GM19025 (cell line): ENCODE measurements around the gene APOL1.
"Not testable (repeated sequence)": the region's sequence is repeated elsewhere in the genome, so short reads cannot be mapped to it uniquely, and the experiment has no call there.

Source experiments
- ATAC-seq: cut with Tn5 transposase; IDR thresholded peaks from one replicate; pipeline ENCODE4 v1.9.1; 2021; ENCODE audit warnings: mild to moderate bottlenecking, low read depth, moderate library complexity; ENCODE audit not compliant: unreplicated experiment

APOL1 gene

DNA sequence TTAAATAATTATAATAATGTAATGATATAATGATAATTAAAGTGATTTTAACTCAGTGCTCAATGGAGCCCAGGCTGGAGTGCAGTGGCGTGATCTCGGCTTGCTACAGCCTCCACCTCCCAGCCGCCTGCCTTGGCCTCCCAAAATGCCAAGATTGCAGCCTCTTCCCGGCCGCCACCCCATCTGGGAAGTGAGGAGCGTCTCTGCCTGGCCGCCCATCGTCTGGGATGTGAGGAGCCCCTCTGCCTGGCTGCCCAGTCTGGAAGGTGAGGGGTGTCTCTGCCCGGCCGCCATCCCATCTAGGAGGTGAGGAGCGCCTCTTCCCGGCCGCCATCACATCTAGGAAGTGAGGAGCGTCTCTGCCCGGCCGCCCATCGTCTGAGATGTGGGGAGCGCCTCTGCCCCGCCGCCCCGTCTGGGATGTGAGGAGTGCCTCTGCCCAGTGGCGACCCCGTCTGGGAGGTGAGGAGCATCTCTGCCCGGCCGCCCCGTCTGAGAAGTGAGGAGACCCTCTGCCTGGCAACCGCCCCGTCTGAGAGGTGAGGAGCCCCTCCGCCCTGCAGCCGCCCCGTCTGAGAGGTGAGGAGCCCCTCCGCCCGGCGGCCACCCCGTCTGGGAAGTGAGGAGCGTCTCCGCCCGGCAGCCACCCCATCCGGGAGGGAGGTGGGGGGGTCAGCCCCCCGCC, 37.6 kb downstream of the APOL1 start:
- not testable (repeated sequence) for ATAC-seq

- ATAC-seq, result no peak
Measured at GRCh38 chr22:36291831-36292740, 39.2 kb downstream of the APOL1 start.

GRCh38 chr22:36292823-36293530, 40.0 kb downstream of the APOL1 start:
- no peak for ATAC-seq

GRCh38 chr22:36293606-36294292, 40.8 kb downstream of the APOL1 start:
- ATAC-seq, result no peak

GRCh38 chr22:36294293-36294620, 41.3 kb downstream of the APOL1 start:
- no peak for ATAC-seq

GRCh38 chr22:36294801-36295200, 41.9 kb downstream of the APOL1 start:
- ATAC-seq, result no peak

GRCh38 chr22:36295247-36295646, 42.3 kb downstream of the APOL1 start:
- ATAC-seq, result no peak

- ATAC-seq, result no peak
Measured at GRCh38 chr22:36296690-36297089, 43.8 kb downstream of the APOL1 start.

GRCh38 chr22:36297568-36297967, 44.6 kb downstream of the APOL1 start:
- ATAC-seq, result no peak

DNA sequence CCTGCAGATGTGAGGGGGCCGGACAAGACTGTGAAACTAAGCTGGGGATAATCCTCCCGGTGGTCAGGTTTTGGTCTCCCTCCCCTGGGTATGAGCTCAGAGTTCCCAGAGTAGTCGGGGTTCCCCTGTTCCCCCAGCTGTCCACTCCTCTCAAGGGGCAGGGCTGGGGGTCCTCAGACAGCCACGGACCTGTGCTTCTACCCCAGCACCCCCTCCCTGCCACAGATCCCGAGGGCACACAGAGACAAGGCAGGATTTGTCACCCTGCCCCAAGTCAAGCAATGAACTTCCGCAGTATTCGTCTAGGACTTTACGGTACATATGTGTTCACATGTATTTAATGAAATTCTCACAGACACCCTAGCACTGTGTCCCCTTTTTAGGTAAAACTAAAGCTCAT, 45.2 kb downstream of the APOL1 start:
- no peak for ATAC-seq

GRCh38 chr22:36298601-36299000, 45.7 kb downstream of the APOL1 start:
- no peak for ATAC-seq

GRCh38 chr22:36299295-36299694, 46.4 kb downstream of the APOL1 start:
- ATAC-seq, result no peak

- ATAC-seq, result no peak
Measured at GRCh38 chr22:36299911-36300310, 47.0 kb downstream of the APOL1 start.

GRCh38 chr22:36300396-36301212, 47.7 kb downstream of the APOL1 start:
- ATAC-seq, result no peak

GRCh38 chr22:36301384-36301828, 48.5 kb downstream of the APOL1 start:
- no peak for ATAC-seq

DNA sequence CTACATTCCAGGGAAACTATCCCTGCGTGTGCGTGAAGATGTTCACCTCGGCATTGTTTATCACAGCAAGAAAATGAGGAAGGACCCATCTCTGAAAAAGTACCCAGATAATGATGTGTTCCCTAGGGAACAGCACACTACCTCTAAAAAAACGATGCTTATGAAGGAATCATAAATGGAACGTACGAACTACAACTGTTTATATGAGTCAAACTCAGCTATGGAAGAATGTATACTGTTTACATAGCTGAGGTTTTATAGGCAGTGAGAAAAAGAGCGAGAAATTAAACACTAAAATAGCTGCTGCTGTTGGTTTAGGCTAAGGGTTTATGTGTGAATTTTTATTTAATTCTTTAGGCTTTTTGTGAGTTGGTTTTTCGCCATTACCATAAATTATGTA, 48.9 kb downstream of the APOL1 start:
- no peak for ATAC-seq

- no peak for ATAC-seq
Measured at GRCh38 chr22:36302439-36303114, 49.6 kb downstream of the APOL1 start.

DNA sequence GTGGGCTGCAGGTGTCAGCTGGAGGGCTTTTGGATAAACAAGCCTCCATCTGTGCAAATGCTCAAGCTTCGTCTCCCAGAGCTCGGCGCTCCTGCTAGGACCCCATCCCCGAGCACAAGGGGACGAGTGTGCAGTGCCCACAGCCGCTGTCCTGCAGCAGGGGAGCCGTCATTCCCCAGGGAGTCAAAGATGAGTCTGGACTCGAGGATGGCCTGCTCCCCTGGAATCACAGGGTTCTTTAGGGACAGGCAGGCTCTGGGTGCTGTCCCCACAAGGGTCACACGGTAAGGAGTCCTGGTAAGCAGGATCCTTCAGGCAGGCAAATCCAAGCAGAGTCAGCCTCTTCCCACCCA, 50.2 kb downstream of the APOL1 start:
- no peak for ATAC-seq

DNA sequence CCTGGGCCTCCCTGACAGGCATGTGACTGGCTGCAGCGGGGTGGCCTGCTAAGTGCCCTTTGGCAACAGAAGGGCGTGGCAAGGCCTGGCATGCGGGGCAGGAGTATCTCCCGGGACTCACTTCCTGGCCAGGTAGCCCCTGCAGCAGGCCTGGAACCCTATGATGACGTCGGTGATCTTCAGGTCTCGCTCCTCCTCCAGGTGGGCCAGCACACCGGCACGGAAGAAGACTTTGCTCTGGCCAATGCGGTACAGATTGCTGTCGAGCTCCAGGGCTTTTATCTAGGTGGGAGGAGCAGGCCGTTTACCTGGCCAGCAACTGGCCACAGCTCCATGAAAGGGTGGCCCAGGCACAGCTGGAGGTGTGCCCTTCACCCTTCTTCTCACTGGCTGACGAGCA, 50.9 kb downstream of the APOL1 start:
- no peak for ATAC-seq
